H1 (cell line): ENCODE results near the gene NAV2. TPM values are rescaled to one million over a fixed set of nuclear protein-coding genes. Genes with fewer than 3 reads are reported as not detected.

Source experiments
- CTCF ChIA-PET: fragments of 300-600 bp; sonication (Branson Sonifier 250); formaldehyde crosslinking; loops from one replicate; lab custom pipeline; 2021; ENCODE audit not compliant: partially characterized antibody; lab: Charles Lee
- POLR2A ChIA-PET: fragments of 300-600 bp; sonication (Branson Sonifier 250); formaldehyde crosslinking; loops from one replicate; lab custom pipeline; 2021; ENCODE audit warnings: inconsistent platforms; ENCODE audit not compliant: partially characterized antibody; lab: Charles Lee
- DNase-seq, 2 experiments: peaks; one replicate each; pipeline versions ENCODE4 v3.0.0 to v3.0.0-alpha.2; 2010 to 2022; ENCODE audit warnings: low spot score in 2 of 2, low read depth in 1 of 2, mixed read lengths in 1 of 2
- FAIRE-seq: peaks from 2 replicates; lab custom pipeline; 2011; peaks lifted over from hg19 to GRCh38; lab: Jason Lieb, UNC
- H2AFZ ChIP-seq: 2 replicates; pipeline ENCODE4 v1.8.1; 2012; ENCODE audit warnings: low read length, inconsistent platforms
- H2AK5ac ChIP-seq: 2 replicates; pipeline ENCODE4 v1.6.1; 2013; ENCODE audit warnings: low read depth, low read length
- H2BK120ac ChIP-seq: replicated peaks from 2 replicates; pipeline ENCODE3; 2013; ENCODE audit warnings: low read depth, low read length, inconsistent platforms
- H2BK12ac ChIP-seq: 2 replicates; pipeline ENCODE4 v1.6.1; 2013; ENCODE audit warnings: low read depth, low read length
- H2BK15ac ChIP-seq: 2 replicates; pipeline ENCODE4 v1.6.1; 2013; ENCODE audit warnings: low read length
- H2BK20ac ChIP-seq: 2 replicates; pipeline ENCODE4 v1.6.1; 2013; ENCODE audit warnings: low read length
- H2BK5ac ChIP-seq: 2 replicates; pipeline ENCODE4 v1.6.1; 2013; ENCODE audit warnings: low read depth, low read length
- H3K14ac ChIP-seq: 2 replicates; pipeline ENCODE4 v1.6.1; 2013; ENCODE audit warnings: inconsistent platforms; ENCODE audit not compliant: insufficient read length
- H3K18ac ChIP-seq: 2 replicates; pipeline ENCODE4 v1.6.1; 2013; ENCODE audit warnings: low read length; ENCODE audit errors: extremely low read depth
- H3K23ac ChIP-seq: 2 replicates; pipeline ENCODE4 v1.6.1; 2013; ENCODE audit warnings: inconsistent platforms; ENCODE audit not compliant: insufficient read length
- H3K23me2 ChIP-seq: 2 replicates; pipeline ENCODE4 v1.6.1; 2013; ENCODE audit warnings: low read depth, low read length
- H3K27ac ChIP-seq: 2 replicates; pipeline ENCODE4 v1.6.1; 2011; ENCODE audit warnings: low read depth, low read length, inconsistent platforms
- H3K27me3 ChIP-seq, 4 experiments: replicated peaks in 1 of 4; 1 replicate in 1 of 4; 2 replicates in 3 of 4; pipeline versions ENCODE4 v1.6.1 to v1.8.1; 2011 to 2013; ENCODE audit warnings: low read length in 3 of 4, mild to moderate bottlenecking in 3 of 4, inconsistent platforms in 2 of 4, mixed read lengths in 2 of 4, moderate library complexity in 1 of 4; ENCODE audit not compliant: control insufficient read depth in 3 of 4, insufficient read depth in 3 of 4; ENCODE audit errors: extremely low read depth in 1 of 4
- H3K36me3 ChIP-seq, 4 experiments: 2 replicates each; pipeline versions ENCODE4 v1.6.1 to v1.8.1; 2011 to 2013; ENCODE audit warnings: mild to moderate bottlenecking in 4 of 4, low read length in 3 of 4, moderate library complexity in 2 of 4, control low read depth in 1 of 4, inconsistent platforms in 1 of 4; ENCODE audit not compliant: insufficient read depth in 4 of 4, control insufficient read depth in 2 of 4
- H3K4ac ChIP-seq: replicated peaks from 2 replicates; pipeline ENCODE3; 2013; ENCODE audit warnings: low read length, low read depth, mixed read lengths, inconsistent platforms; ENCODE audit not compliant: insufficient read length
- H3K4me1 ChIP-seq, 4 experiments: replicated peaks in 1 of 4; 1 replicate in 1 of 4; 2 replicates in 3 of 4; pipeline versions ENCODE4 v1.6.1 to v1.8.1; 2011 to 2013; ENCODE audit warnings: low read length in 3 of 4, inconsistent platforms in 2 of 4, mixed read lengths in 1 of 4; ENCODE audit not compliant: insufficient read depth in 4 of 4, control insufficient read depth in 3 of 4
- H3K4me2 ChIP-seq, 2 experiments: 2 replicates each; pipeline versions ENCODE4 v1.6.1 to v1.8.1; 2011 to 2013; ENCODE audit warnings: low read depth in 2 of 2, low read length in 2 of 2, control low read depth in 1 of 2, inconsistent platforms in 1 of 2, mild to moderate bottlenecking in 1 of 2; ENCODE audit not compliant: insufficient read depth in 1 of 2
- H3K4me3 ChIP-seq, 4 experiments: fragments of 200-600, 300-600 bp in 1 of 4; sonication (generic), shearing (Covaris generic), sonication (Bioruptor Twin) in 1 of 4; 2 replicates each; pipeline versions ENCODE4 v1.5.1 to v1.8.1; 2011 to 2016; ENCODE audit warnings: low read length in 4 of 4, low read depth in 3 of 4, control low read depth in 2 of 4, inconsistent platforms in 2 of 4, mild to moderate bottlenecking in 2 of 4, mixed read lengths in 1 of 4, moderate library complexity in 1 of 4; ENCODE audit not compliant: insufficient read depth in 2 of 4; ENCODE audit errors: extremely low read depth in 1 of 4
- H3K56ac ChIP-seq: replicated peaks from 2 replicates; pipeline ENCODE3; 2013; ENCODE audit warnings: low read depth, mild to moderate bottlenecking, mixed read lengths, low read length, inconsistent platforms; ENCODE audit not compliant: insufficient read length
- H3K79me1 ChIP-seq: 2 replicates; pipeline ENCODE4 v1.6.1; 2013; ENCODE audit warnings: low read depth, low read length, control low read depth
- H3K79me2 ChIP-seq, 2 experiments: 2 replicates each; pipeline versions ENCODE4 v1.6.1 to v1.8.1; 2012 to 2013; ENCODE audit warnings: low read length in 2 of 2, mild to moderate bottlenecking in 2 of 2, inconsistent platforms in 1 of 2; ENCODE audit not compliant: insufficient read depth in 2 of 2, control insufficient read depth in 1 of 2
- H3K9ac ChIP-seq, 4 experiments: replicated peaks in 1 of 4; 1 replicate in 1 of 4; 2 replicates in 3 of 4; pipeline versions ENCODE4 v1.6.1 to v1.8.1; 2011 to 2013; ENCODE audit warnings: low read depth in 3 of 4, low read length in 3 of 4, control low read depth in 2 of 4, mild to moderate bottlenecking in 2 of 4, moderate library complexity in 2 of 4, inconsistent platforms in 1 of 4; ENCODE audit errors: extremely low read depth in 1 of 4
- H3K9me3 ChIP-seq, 2 experiments: 2 replicates each; pipeline versions ENCODE4 v1.6.1 to v1.8.1; 2012 to 2013; ENCODE audit warnings: mild to moderate bottlenecking in 2 of 2, moderate library complexity in 2 of 2, control low read depth in 1 of 2, inconsistent platforms in 1 of 2, low read depth in 1 of 2, low read length in 1 of 2, mixed read lengths in 1 of 2; ENCODE audit not compliant: insufficient read depth in 2 of 2
- H4K20me1 ChIP-seq, 2 experiments: replicated peaks in 1 of 2; 2 replicates each; pipeline versions ENCODE3 to v1.8.1; 2011 to 2013; ENCODE audit warnings: inconsistent platforms in 2 of 2, low read length in 2 of 2, mild to moderate bottlenecking in 1 of 2; ENCODE audit not compliant: insufficient read depth in 2 of 2, control insufficient read depth in 1 of 2
- H4K5ac ChIP-seq: 2 replicates; pipeline ENCODE4 v1.6.1; 2013; ENCODE audit warnings: low read length, low read depth, mixed read lengths, inconsistent platforms; ENCODE audit not compliant: insufficient read length
- H4K8ac ChIP-seq: 2 replicates; pipeline ENCODE4 v1.8.0; 2013; ENCODE audit warnings: mild to moderate bottlenecking, moderate library complexity, low read length, inconsistent platforms; ENCODE audit not compliant: insufficient read depth; ENCODE audit errors: extremely low read depth
- H4K91ac ChIP-seq: replicated peaks from 2 replicates; pipeline ENCODE3; 2013; ENCODE audit warnings: low read length, mixed read lengths, inconsistent platforms; ENCODE audit not compliant: insufficient read length
- CHD2 ChIP-seq: IDR thresholded peaks from 2 replicates; pipeline ENCODE4 v1.6.1; 2012; ENCODE audit warnings: low read length, improper control_type of control experiment
- GTF2F1 ChIP-seq: IDR thresholded peaks from 2 replicates; pipeline ENCODE4 v1.6.1; 2012; ENCODE audit warnings: low read depth, low read length, improper control_type of control experiment, borderline replicate concordance
- RFX5 ChIP-seq: IDR thresholded peaks from 2 replicates; pipeline ENCODE4 v1.6.1; 2011; ENCODE audit warnings: low read depth, low read length, improper control_type of control experiment, borderline replicate concordance
- SIRT6 ChIP-seq: IDR thresholded peaks from one replicate; pipeline ENCODE4 v1.7.1; 2012; ENCODE audit warnings: low read length, inconsistent platforms
- SIX5 ChIP-seq: IDR thresholded peaks from 2 replicates; pipeline ENCODE4 v1.6.1; 2011; ENCODE audit warnings: mild to moderate bottlenecking, low read depth, low read length
- SP2 ChIP-seq: IDR thresholded peaks from 2 replicates; pipeline ENCODE4 v1.6.1; 2012; ENCODE audit warnings: mild to moderate bottlenecking, low read length, inconsistent platforms
- WGBS, 2 experiments: shearing (Covaris generic) in 1 of 2; methylation state at CpG; one replicate each; pipeline versions ENCODE4 v1.1.6 to v1.1.7; 2013 to 2015; ENCODE audit warnings: low lambda C conversion rate in 2 of 2, mixed read lengths in 2 of 2, inconsistent platforms in 1 of 2, low coverage in 1 of 2, missing lambda C conversion rate in 1 of 2; ENCODE audit not compliant: insufficient replicate concordance in 2 of 2, insufficient coverage in 1 of 2, insufficient read length in 1 of 2; ENCODE audit errors: extremely low coverage in 1 of 2, missing lambda C conversion rate in 1 of 2; 5-methylcytosine and 5-hydroxymethylcytosine counted together
- polyA plus RNA-seq, 7 experiments: library from polyadenylated mRNA; depleted of rRNA in 3 of 7; stranded (reverse) in 5 of 7; unstranded in 2 of 7; fragments of >200 nt in 5 of 7; fragments of 200-250 nt in 2 of 7; gene quantifications; 1 replicate in 5 of 7; 2 replicates in 1 of 7; 4 replicates in 1 of 7; pipeline versions ENCODE4 v1.2.1 to v1.2.3, GENCODE V29; 2011 to 2013; ENCODE audit warnings: missing spikeins in 2 of 7, mixed read lengths in 2 of 7
- total RNA-seq: library from RNA; stranded (reverse); fragmentation: NEBNext Ultra II Directional; extraction: Animal tissue kit (Norgen Biotek cat#: 25700); gene quantifications from 2 replicates; pipeline ENCODE4 v1.2.1, GENCODE V29; 2021
- TF ChIP-seq, protein P1 (sequence below): IDR thresholded peaks from 2 replicates; pipeline ENCODE4 v1.6.1; 2012; ENCODE audit warnings: inconsistent platforms
- TF ChIP-seq, protein P2 (sequence below), 3 experiments: IDR thresholded peaks; 1 replicate in 2 of 3; 2 replicates in 1 of 3; pipeline versions ENCODE4 v1.5.1 to v1.6.1; 2011; ENCODE audit warnings: low read length in 3 of 3, mild to moderate bottlenecking in 3 of 3, inconsistent platforms in 2 of 3, low read depth in 1 of 3, moderate library complexity in 1 of 3; ENCODE audit not compliant: insufficient read depth in 1 of 3; ENCODE audit errors: control extremely low read depth in 1 of 3
- TF ChIP-seq, protein P3 (sequence below): IDR thresholded peaks from 2 replicates; pipeline ENCODE4 v1.6.1; 2012; ENCODE audit warnings: low read length, inconsistent platforms

The NAV2 gene
- total and polyA plus RNA-seq, 2 of the 8 experiments (the other 6 are each of a cell fraction or from before 2014, with no cell fraction given): 35.6 to 73.6 TPM

DNA sequence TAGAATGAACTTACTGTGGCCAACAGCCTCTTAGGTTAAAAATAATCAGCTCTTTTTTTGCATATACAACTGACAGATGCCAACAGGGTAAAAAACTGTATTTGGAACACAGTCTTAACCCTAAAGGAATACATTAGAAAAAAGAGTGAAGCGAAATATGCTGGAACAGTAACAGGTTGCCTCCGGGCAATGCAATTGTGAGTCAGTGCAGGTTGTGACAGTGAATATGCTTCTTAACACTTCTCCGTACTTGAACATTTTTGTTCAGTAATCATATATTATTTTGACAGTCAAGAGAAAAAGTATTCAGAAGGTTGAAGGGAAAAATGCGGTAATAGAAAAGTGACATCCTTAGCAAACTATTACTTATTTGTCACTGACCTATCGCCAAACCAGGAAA, 349.1 kb downstream of the NAV2 start:
- no peak overlapping the region for H2BK5ac ChIP-seq
- H2BK12ac ChIP-seq: no peak overlapping the region
- H3K79me2 ChIP-seq: no peaks in the 10 kb centered on the region; a peak in 1 of 4 replicates
- peaks cover 5 to 53% (median 38%) of the 10 kb centered on the region in 4 experiments; a peak in 7 of 8 replicates for H3K36me3 ChIP-seq
- FAIRE-seq (no peak), DNase-seq (no peak)
- H3K9me3 ChIP-seq: no peaks in the 10 kb centered on the region
- H4K5ac ChIP-seq: no peak overlapping the region
- H3K14ac ChIP-seq: no peak overlapping the region
- H3K23me2 ChIP-seq: no peaks in the 10 kb centered on the region
- H3K27ac ChIP-seq: no peak overlapping the region
- H3K4me3 ChIP-seq: no peak overlapping the region
- 89% methylated on average over 5 of the region's 5 CpGs; no CpG with 5 or more reads in 1 of the 2 experiments for WGBS, 2 experiments
- H2AFZ ChIP-seq: no peak overlapping the region
- H4K20me1 ChIP-seq: peaks cover 0 to 2% of the 10 kb centered on the region in 2 experiments
- no peak overlapping the region for H3K23ac ChIP-seq
- no peak overlapping the region for H3K18ac ChIP-seq
- H2BK15ac ChIP-seq: no peak overlapping the region
- no peak overlapping the region for H3K56ac ChIP-seq
- no peak overlapping the region for H3K4ac ChIP-seq
- POLR2A ChIA-PET: interaction anchor here (0.8 kb wide), 1 partner anchor 104 kb away, joined by 3 read pairs; no protein-coding TSS in a partner anchor
- H3K79me1 ChIP-seq: no peaks in the 10 kb centered on the region
- H2BK20ac ChIP-seq: no peak overlapping the region
- H4K91ac ChIP-seq: no peak overlapping the region
- CTCF ChIA-PET: interaction anchor here (1.2 to 3.7 kb wide), 3 partner anchors 37 to 50 kb away, joined by 4 to 16 read pairs (median 4); no protein-coding TSS in a partner anchor
- no peaks in the 10 kb centered on the region for H3K27me3 ChIP-seq
- H3K4me1 ChIP-seq: peaks cover 0 to 16% (median 13%) of the 10 kb centered on the region in 4 experiments; a peak in 6 of 7 replicates
- H4K8ac ChIP-seq: no peak overlapping the region
- H3K9ac ChIP-seq: no peak overlapping the region
- H2AK5ac ChIP-seq: no peak overlapping the region
- no peak overlapping the region for H2BK120ac ChIP-seq
- H3K4me2 ChIP-seq: no peak overlapping the region
- TF ChIP-seq GTF2F1 (no peak), SP2 (no peak), SIX5 (no peak), RFX5 (no peak), SIRT6 (no peak), CHD2 (no peak)
- TF ChIP-seq, protein P1, sequence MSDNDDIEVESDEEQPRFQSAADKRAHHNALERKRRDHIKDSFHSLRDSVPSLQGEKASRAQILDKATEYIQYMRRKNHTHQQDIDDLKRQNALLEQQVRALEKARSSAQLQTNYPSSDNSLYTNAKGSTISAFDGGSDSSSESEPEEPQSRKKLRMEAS: no peak
- TF ChIP-seq, protein P2, sequence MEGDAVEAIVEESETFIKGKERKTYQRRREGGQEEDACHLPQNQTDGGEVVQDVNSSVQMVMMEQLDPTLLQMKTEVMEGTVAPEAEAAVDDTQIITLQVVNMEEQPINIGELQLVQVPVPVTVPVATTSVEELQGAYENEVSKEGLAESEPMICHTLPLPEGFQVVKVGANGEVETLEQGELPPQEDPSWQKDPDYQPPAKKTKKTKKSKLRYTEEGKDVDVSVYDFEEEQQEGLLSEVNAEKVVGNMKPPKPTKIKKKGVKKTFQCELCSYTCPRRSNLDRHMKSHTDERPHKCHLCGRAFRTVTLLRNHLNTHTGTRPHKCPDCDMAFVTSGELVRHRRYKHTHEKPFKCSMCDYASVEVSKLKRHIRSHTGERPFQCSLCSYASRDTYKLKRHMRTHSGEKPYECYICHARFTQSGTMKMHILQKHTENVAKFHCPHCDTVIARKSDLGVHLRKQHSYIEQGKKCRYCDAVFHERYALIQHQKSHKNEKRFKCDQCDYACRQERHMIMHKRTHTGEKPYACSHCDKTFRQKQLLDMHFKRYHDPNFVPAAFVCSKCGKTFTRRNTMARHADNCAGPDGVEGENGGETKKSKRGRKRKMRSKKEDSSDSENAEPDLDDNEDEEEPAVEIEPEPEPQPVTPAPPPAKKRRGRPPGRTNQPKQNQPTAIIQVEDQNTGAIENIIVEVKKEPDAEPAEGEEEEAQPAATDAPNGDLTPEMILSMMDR (IDR thresholded peaks at IDR 0.05; ENCODE audit: control extremely low read depth in 1 of 3, insufficient read depth in 1 of 3, low read depth in 1 of 3, low read length in 3 of 3): no peak
- TF ChIP-seq, protein P3, sequence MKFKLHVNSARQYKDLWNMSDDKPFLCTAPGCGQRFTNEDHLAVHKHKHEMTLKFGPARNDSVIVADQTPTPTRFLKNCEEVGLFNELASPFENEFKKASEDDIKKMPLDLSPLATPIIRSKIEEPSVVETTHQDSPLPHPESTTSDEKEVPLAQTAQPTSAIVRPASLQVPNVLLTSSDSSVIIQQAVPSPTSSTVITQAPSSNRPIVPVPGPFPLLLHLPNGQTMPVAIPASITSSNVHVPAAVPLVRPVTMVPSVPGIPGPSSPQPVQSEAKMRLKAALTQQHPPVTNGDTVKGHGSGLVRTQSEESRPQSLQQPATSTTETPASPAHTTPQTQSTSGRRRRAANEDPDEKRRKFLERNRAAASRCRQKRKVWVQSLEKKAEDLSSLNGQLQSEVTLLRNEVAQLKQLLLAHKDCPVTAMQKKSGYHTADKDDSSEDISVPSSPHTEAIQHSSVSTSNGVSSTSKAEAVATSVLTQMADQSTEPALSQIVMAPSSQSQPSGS: no peak
